Colonic mucosa (tissue), 4 donors: Measurements from ENCODE around the gene LDHAL6B. TPM values are rescaled to one million over a fixed set of nuclear protein-coding genes. Genes with fewer than 3 reads are reported as not detected.

ENCODE experiments used
- DNase-seq: peaks from one replicate; pipeline ENCODE4 v3.0.0-alpha.2; 2020
- H3K27ac ChIP-seq: fragments of 200-600 bp; one replicate; pipeline ENCODE4 v1.8.0; 2021
- H3K27me3 ChIP-seq: fragments of 200-600 bp; one replicate; pipeline ENCODE4 v1.8.0; 2021
- H3K36me3 ChIP-seq: fragments of 200-600 bp; one replicate; pipeline ENCODE4 v1.8.0; 2021
- H3K4me1 ChIP-seq: fragments of 200-600 bp; one replicate; pipeline ENCODE4 v1.8.0; 2021; ENCODE audit warnings: mild to moderate bottlenecking
- H3K4me3 ChIP-seq: fragments of 200-600 bp; one replicate; pipeline ENCODE4 v1.8.0; 2021
- H3K9ac ChIP-seq, 2 donors: one replicate each; pipeline ENCODE4 v1.7.0; 2013; ENCODE audit warnings: control low read depth in 2 of 2, low read depth in 2 of 2, low read length in 2 of 2
- H3K9me3 ChIP-seq: fragments of 200-600 bp; one replicate; pipeline ENCODE4 v1.8.0; 2021
- CTCF ChIP-seq: fragments of 200-600 bp; IDR thresholded peaks from one replicate; pipeline ENCODE4 v1.8.0; 2022; ENCODE audit warnings: antibody characterized with exemption, mild to moderate bottlenecking
- intact Hi-C: fragments of 100-400 bp; cut with DNase I; formaldehyde crosslinking; loops from one replicate; pipeline ENCODE4 v1.14.1; 2022
- total RNA-seq, 2 donors: library from RNA; stranded (reverse); fragmentation: NEBNext Ultra II Directional in 1 of 2; extraction: Animal tissue kit (Norgen Biotek cat#: 25700) in 1 of 2; gene quantifications; one replicate each; pipeline ENCODE4 v1.2.1, GENCODE V29; 2021
- donor health status: healthy.
- donor health status: DM: no; HTN: no; CAD: no.
- donor health status: DM: no; HTN: no; CAD: no.

Gene LDHAL6B
- total RNA-seq, 2 donors from 2014 or later: not detected

GRCh38 chr15:59169251-59169708 lies 37.4 kb upstream of the LDHAL6B start:
- TF ChIP-seq CTCF: no peak

GRCh38 chr15:59170295-59171066 lies 36.2 kb upstream of the LDHAL6B start:
- Histone ChIP-seq H3K9me3 (no peaks in the 10 kb centered on the region), H3K4me1 (no peaks in the 10 kb centered on the region), H3K9ac (no peak overlapping the region), H3K36me3 (peaks cover 6% of the 10 kb centered on the region), H3K27ac (peak overlapping the region; percentile 27), H3K4me3 (no peak overlapping the region), H3K27me3 (no peaks in the 10 kb centered on the region)
- peak; percentile 31 for DNase-seq
- TF ChIP-seq CTCF: no peak
- intact Hi-C loops: loop anchor here (5.0 kb wide), 1 partner anchor 322 kb away; no protein-coding TSS in a partner anchor

More at GRCh38 chr15:59169251-59169708, 37.4 kb upstream of the LDHAL6B start:
- no peak overlapping the region for H3K9ac ChIP-seq
- no peaks in the 10 kb centered on the region for H3K27me3 ChIP-seq
- H3K9me3 ChIP-seq: no peaks in the 10 kb centered on the region
- intact Hi-C loops: no loop called here
- H3K4me3 ChIP-seq: no peak overlapping the region
- H3K27ac ChIP-seq: peak overlapping the region; percentile 27
- H3K36me3 ChIP-seq: peaks cover 6% of the 10 kb centered on the region
- DNase-seq: no peak
- no peaks in the 10 kb centered on the region for H3K4me1 ChIP-seq

- Histone ChIP-seq H3K27me3 (no peaks in the 10 kb centered on the region), H3K9me3 (no peaks in the 10 kb centered on the region), H3K4me3 (no peak overlapping the region), H3K36me3 (peaks cover 6% of the 10 kb centered on the region), H3K9ac (no peak overlapping the region), H3K27ac (no peak overlapping the region), H3K4me1 (no peaks in the 10 kb centered on the region)
- intact Hi-C loops: loop anchor here (5.0 kb wide), 1 partner anchor 321 kb away; no protein-coding TSS in a partner anchor
- no peak for DNase-seq
- no peak for TF ChIP-seq CTCF
Observed at GRCh38 chr15:59171067-59171397, 35.6 kb upstream of the LDHAL6B start.

- no peak for TF ChIP-seq CTCF
- Histone ChIP-seq H3K9ac (no peak overlapping the region), H3K4me3 (no peak overlapping the region), H3K36me3 (peaks cover 6% of the 10 kb centered on the region), H3K27me3 (no peaks in the 10 kb centered on the region), H3K9me3 (no peaks in the 10 kb centered on the region), H3K4me1 (no peaks in the 10 kb centered on the region), H3K27ac (no peak overlapping the region)
- no peak for DNase-seq
- intact Hi-C loops: loop anchor here (5.0 kb wide), 1 partner anchor 320 kb away; no protein-coding TSS in a partner anchor
Observed at GRCh38 chr15:59172289-59172901, 34.2 kb upstream of the LDHAL6B start.

- no peaks in the 10 kb centered on the region for H3K4me1 ChIP-seq
- H3K9ac ChIP-seq: no peak overlapping the region
- intact Hi-C loops: loop anchor here (5.0 kb wide), 1 partner anchor 319 kb away; no protein-coding TSS in a partner anchor
- TF ChIP-seq CTCF: no peak
- H3K27ac ChIP-seq: no peak overlapping the region
- H3K36me3 ChIP-seq: peaks cover 6% of the 10 kb centered on the region
- H3K27me3 ChIP-seq: no peaks in the 10 kb centered on the region
- no peak overlapping the region for H3K4me3 ChIP-seq
- DNase-seq: no peak
- H3K9me3 ChIP-seq: no peaks in the 10 kb centered on the region
Observed at GRCh38 chr15:59173194-59173593, 33.4 kb upstream of the LDHAL6B start.
